Liver (tissue), 3 donors: ENCODE results near the gene SYCN.

ENCODE experiments used
- GABPA ChIP-seq, 2 donors: IDR thresholded peaks in 1 of 2; conservative IDR thresholded peaks in 1 of 2; 2 replicates each; pipeline ENCODE4 v1.6.1; 2016; ENCODE audit warnings: antibody characterized with exemption in 2 of 2, mild to moderate bottlenecking in 1 of 2, moderate library complexity in 1 of 2
- JUND ChIP-seq, 2 donors: IDR thresholded peaks; 2 replicates each; pipeline ENCODE4 v1.6.1; 2016; ENCODE audit warnings: antibody characterized with exemption in 2 of 2
- RAD21 ChIP-seq, 2 donors: IDR thresholded peaks; 2 replicates each; pipeline ENCODE4 v1.6.1; 2016; ENCODE audit warnings: antibody characterized with exemption in 2 of 2, mild to moderate bottlenecking in 2 of 2
- TF ChIP-seq, protein P1 (sequence below): fragments of 150-350 bp; IDR thresholded peaks from 2 replicates; pipeline ENCODE4 v1.5.1; 2017; ENCODE audit warnings: improper control_type of control experiment, low read depth, low read length; ENCODE audit not compliant: missing input control
- TF ChIP-seq, protein P2 (sequence below): IDR thresholded peaks from 2 replicates; pipeline ENCODE4 v1.6.1; 2016; ENCODE audit warnings: antibody characterized with exemption, mild to moderate bottlenecking
- TF ChIP-seq, protein P3 (sequence below): IDR thresholded peaks from 2 replicates; pipeline ENCODE4 v1.6.1; 2016; ENCODE audit warnings: antibody characterized with exemption
- donor health status: healthy.
- donor health status: healthy.

DNA sequence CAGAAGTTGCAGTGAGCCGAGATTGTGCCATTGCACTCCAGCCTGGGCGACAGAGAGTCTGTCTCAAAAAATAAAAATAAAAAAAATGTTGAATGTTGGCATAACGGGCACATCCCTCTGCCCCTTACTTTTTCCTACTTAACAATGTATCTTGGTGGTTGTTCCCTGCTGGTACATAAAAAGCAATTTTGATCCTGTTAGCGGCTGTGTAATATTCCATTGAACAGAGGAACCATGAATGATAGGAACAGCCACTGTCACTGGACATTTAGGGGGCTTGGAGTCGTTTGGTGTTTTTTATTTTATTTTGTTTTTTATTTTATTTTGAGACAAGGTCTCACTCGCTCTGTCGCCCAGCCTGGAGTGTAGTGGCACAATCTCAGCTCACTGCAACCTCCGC is 17.7 kb downstream of the SYCN start:
- TF ChIP-seq, protein P1, sequence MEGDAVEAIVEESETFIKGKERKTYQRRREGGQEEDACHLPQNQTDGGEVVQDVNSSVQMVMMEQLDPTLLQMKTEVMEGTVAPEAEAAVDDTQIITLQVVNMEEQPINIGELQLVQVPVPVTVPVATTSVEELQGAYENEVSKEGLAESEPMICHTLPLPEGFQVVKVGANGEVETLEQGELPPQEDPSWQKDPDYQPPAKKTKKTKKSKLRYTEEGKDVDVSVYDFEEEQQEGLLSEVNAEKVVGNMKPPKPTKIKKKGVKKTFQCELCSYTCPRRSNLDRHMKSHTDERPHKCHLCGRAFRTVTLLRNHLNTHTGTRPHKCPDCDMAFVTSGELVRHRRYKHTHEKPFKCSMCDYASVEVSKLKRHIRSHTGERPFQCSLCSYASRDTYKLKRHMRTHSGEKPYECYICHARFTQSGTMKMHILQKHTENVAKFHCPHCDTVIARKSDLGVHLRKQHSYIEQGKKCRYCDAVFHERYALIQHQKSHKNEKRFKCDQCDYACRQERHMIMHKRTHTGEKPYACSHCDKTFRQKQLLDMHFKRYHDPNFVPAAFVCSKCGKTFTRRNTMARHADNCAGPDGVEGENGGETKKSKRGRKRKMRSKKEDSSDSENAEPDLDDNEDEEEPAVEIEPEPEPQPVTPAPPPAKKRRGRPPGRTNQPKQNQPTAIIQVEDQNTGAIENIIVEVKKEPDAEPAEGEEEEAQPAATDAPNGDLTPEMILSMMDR, result no peak
- TF ChIP-seq RAD21 (IDR thresholded peaks at IDR 0.05), result no peak
- no peak for TF ChIP-seq GABPA (IDR thresholded peaks at IDR 0.05 in 1 of 2, conservative IDR thresholded peaks at IDR 0.05 in 1 of 2)
- TF ChIP-seq, protein P2, sequence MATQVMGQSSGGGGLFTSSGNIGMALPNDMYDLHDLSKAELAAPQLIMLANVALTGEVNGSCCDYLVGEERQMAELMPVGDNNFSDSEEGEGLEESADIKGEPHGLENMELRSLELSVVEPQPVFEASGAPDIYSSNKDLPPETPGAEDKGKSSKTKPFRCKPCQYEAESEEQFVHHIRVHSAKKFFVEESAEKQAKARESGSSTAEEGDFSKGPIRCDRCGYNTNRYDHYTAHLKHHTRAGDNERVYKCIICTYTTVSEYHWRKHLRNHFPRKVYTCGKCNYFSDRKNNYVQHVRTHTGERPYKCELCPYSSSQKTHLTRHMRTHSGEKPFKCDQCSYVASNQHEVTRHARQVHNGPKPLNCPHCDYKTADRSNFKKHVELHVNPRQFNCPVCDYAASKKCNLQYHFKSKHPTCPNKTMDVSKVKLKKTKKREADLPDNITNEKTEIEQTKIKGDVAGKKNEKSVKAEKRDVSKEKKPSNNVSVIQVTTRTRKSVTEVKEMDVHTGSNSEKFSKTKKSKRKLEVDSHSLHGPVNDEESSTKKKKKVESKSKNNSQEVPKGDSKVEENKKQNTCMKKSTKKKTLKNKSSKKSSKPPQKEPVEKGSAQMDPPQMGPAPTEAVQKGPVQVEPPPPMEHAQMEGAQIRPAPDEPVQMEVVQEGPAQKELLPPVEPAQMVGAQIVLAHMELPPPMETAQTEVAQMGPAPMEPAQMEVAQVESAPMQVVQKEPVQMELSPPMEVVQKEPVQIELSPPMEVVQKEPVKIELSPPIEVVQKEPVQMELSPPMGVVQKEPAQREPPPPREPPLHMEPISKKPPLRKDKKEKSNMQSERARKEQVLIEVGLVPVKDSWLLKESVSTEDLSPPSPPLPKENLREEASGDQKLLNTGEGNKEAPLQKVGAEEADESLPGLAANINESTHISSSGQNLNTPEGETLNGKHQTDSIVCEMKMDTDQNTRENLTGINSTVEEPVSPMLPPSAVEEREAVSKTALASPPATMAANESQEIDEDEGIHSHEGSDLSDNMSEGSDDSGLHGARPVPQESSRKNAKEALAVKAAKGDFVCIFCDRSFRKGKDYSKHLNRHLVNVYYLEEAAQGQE, result no peak
- TF ChIP-seq, protein P3, sequence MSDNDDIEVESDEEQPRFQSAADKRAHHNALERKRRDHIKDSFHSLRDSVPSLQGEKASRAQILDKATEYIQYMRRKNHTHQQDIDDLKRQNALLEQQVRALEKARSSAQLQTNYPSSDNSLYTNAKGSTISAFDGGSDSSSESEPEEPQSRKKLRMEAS, result no peak
- TF ChIP-seq JUND (IDR thresholded peaks at IDR 0.05), result no peak
